AG10803 (cell line): ENCODE measurements around the gene HCN3.
"Not testable (repeated sequence)": the region's sequence is repeated elsewhere in the genome, so short reads cannot be mapped to it uniquely, and the experiment has no call there.

Source experiments
- DNase-seq: peaks from one replicate; pipeline ENCODE4 v3.0.0; 2010; ENCODE audit warnings: low read depth
- H3K4me3 ChIP-seq: 2 replicates; pipeline ENCODE4 v1.5.1; 2011; ENCODE audit warnings: mild to moderate bottlenecking, low read length, control low read depth
- CTCF ChIP-seq: conservative IDR thresholded peaks from 2 replicates; pipeline ENCODE4 v1.5.1; 2011; ENCODE audit warnings: mild to moderate bottlenecking, low read length, control low read depth, inconsistent platforms

The HCN3 gene

GRCh38 chr1:155242805-155243358 lies 34.4 kb upstream of the HCN3 start:
- no peak for DNase-seq
- TF ChIP-seq CTCF = no peak
- peak overlapping the region; percentile 75 for H3K4me3 ChIP-seq

GRCh38 chr1:155244368-155245162 lies 32.7 kb upstream of the HCN3 start:
- H3K4me3 ChIP-seq = peak overlapping the region; percentile 75
- peak; percentile 25 for TF ChIP-seq CTCF
- peak; percentile 100 for DNase-seq

- peak overlapping the region; percentile 75 for H3K4me3 ChIP-seq
- DNase-seq = no peak
- TF ChIP-seq CTCF = no peak
These were observed 32.1 kb upstream of the HCN3 start for GRCh38 chr1:155245163-155245524.

- not testable (repeated sequence) for DNase-seq, H3K4me3 ChIP-seq
These were observed 30.5 kb upstream of the HCN3 start for GRCh38 chr1:155246796-155247195.

GRCh38 chr1:155247667-155248553 lies 29.4 kb upstream of the HCN3 start:
- no peak for TF ChIP-seq CTCF
- H3K4me3 ChIP-seq = no peak overlapping the region
- DNase-seq = no peak

GRCh38 chr1:155250246-155250632 lies 27.0 kb upstream of the HCN3 start:
- no peak for DNase-seq
- no peak for TF ChIP-seq CTCF
- no peak overlapping the region for H3K4me3 ChIP-seq

- peak; percentile 99 for TF ChIP-seq CTCF
- DNase-seq = peak; percentile 87
- H3K4me3 ChIP-seq = no peak overlapping the region
These were observed 26.4 kb upstream of the HCN3 start for GRCh38 chr1:155250633-155251449.
